A673 (cell line): ENCODE results near the gene CTSO. TPM values are rescaled to one million over a fixed set of nuclear protein-coding genes. Genes with fewer than 3 reads are reported as not detected.

Source experiments
- BruUV-seq: library from RNA; stranded (reverse); fragments of 400-500 nt; replicated peaks from 2 replicates; lab custom pipeline; 2021; lab: Mats Ljungman, UMichigan
- CTCF ChIA-PET: fragments of 300-600 bp; sonication (Branson Sonifier 250); formaldehyde crosslinking; loops from one replicate; lab custom pipeline; 2022; ENCODE audit warnings: antibody characterized with exemption; lab: Charles Lee
- POLR2A ChIA-PET: fragments of 300-600 bp; sonication (Branson Sonifier 250); formaldehyde crosslinking; loops from one replicate; lab custom pipeline; 2022; ENCODE audit warnings: antibody characterized with exemption; ENCODE audit not compliant: low non-redundant PET; lab: Charles Lee
- DNase-seq: peaks from one replicate; pipeline ENCODE4 v3.0.0-alpha.2; 2015; ENCODE audit warnings: low spot score
- H3K27ac ChIP-seq: fragments of 200-600 bp; sonication (generic); 2 replicates; pipeline ENCODE4 v1.5.1; 2016; ENCODE audit warnings: mixed run types, low read depth, mild to moderate bottlenecking, mixed read lengths, antibody characterized with exemption, low read length; ENCODE audit not compliant: poor library complexity, severe bottlenecking
- H3K27me3 ChIP-seq: fragments of 200-600 bp; sonication (generic); replicated peaks from 2 replicates; pipeline ENCODE4 v1.6.1; 2017; ENCODE audit warnings: mixed run types, low read depth, mild to moderate bottlenecking, mixed read lengths, antibody characterized with exemption, low read length; ENCODE audit not compliant: insufficient read depth, poor library complexity
- H3K36me3 ChIP-seq: fragments of 200-600 bp; sonication (generic); 2 replicates; pipeline ENCODE4 v1.6.1; 2016; ENCODE audit warnings: mixed run types, mild to moderate bottlenecking, mixed read lengths, antibody characterized with exemption, low read length; ENCODE audit not compliant: insufficient read depth, poor library complexity, severe bottlenecking
- H3K4me1 ChIP-seq: fragments of 200-600 bp; sonication (generic); 2 replicates; pipeline ENCODE4 v1.6.1; 2017; ENCODE audit warnings: mixed run types, mild to moderate bottlenecking, mixed read lengths, antibody characterized with exemption, low read length; ENCODE audit not compliant: insufficient read depth, poor library complexity, severe bottlenecking
- H3K4me3 ChIP-seq: fragments of 200-600 bp; sonication (generic); 2 replicates; pipeline ENCODE4 v1.5.1; 2016; ENCODE audit warnings: low read depth, mixed run types, mild to moderate bottlenecking, mixed read lengths, low read length; ENCODE audit not compliant: poor library complexity, severe bottlenecking
- H3K9me3 ChIP-seq: fragments of 200-600 bp; sonication (generic); 2 replicates; pipeline ENCODE4 v1.6.1; 2016; ENCODE audit warnings: mixed run types, low read depth, mild to moderate bottlenecking, mixed read lengths, antibody characterized with exemption, low read length; ENCODE audit not compliant: poor library complexity, severe bottlenecking
- EZH2 ChIP-seq: fragments of 200-600 bp; sonication (generic); IDR thresholded peaks from 2 replicates; pipeline ENCODE4 v1.6.1; 2017; ENCODE audit warnings: borderline replicate concordance, low read depth, mild to moderate bottlenecking, mixed read lengths, antibody characterized with exemption, low read length; ENCODE audit not compliant: poor library complexity, severe bottlenecking
- intact Hi-C: fragments of 100-400 bp; cut with micrococcal nuclease; formaldehyde crosslinking; loops from one replicate; pipeline ENCODE4 v1.10.0; 2022; ENCODE audit not compliant: unreplicated experiment
- total RNA-seq: library from RNA; stranded (reverse); gene quantifications from 2 replicates; pipeline ENCODE4 v1.2.3, GENCODE V29; 2021
- TF ChIP-seq, protein P1 (sequence below): fragments of 300-800, 200-600 bp; sonication (generic); conservative IDR thresholded peaks from 2 replicates; pipeline ENCODE4 v1.5.1; 2017; ENCODE audit warnings: low read depth, mild to moderate bottlenecking, antibody characterized with exemption, low read length, moderate library complexity, mixed read lengths

The CTSO gene
- total RNA-seq, 1 experiment from 2014 or later, result 1.4 TPM

DNA sequence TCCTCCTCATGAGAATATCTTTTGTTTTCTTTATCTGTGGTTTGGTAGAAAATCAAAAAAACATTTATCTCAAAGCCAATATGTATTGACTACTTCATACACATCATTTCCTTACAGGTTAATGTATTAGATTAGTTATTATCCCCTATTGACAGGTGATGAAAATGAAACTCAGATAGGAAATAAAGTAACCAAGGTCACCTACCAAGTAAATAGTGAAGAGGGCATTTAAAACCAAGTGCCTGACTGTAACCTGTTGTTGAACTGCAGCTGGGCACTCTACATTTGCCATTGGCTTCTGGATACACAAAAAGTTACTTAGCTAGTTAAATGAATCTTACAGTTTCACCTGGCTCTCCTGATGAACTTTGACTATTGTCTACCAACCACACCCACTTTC lies 41.4 kb upstream of the CTSO start:
- no peaks in the 10 kb centered on the region for H3K27me3 ChIP-seq
- DNase-seq, result no peak

DNA sequence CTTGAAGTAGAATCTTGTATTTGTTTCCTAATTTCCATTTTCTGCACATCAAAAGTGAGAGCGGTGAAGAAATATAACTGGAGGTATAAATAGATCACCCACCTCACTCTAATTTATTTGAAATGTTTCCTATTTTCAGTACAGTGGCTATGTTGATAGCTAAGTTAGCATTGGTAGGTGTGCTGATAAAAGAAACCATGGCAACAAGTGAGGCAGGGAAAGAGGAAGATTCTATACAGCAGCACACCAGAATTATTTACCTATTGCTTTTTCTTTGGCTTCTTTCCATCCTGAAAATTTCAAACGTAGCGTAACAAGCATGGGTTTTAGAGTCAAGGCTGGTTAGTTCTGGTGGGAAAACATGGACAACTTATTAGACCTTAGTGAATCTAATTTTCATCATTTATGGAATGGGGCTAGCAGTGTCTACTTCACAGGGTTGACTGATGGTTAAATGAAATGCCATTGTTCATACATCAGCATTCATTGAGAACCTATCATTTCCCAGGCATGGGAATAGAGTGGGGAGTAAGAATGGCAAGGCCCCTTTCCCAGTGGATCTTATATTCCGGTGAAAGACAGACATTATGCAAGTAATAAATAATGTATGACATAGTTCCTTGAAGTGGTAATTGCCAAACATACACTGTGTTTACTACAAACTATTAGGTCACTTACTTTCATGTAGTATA lies 30.6 kb upstream of the CTSO start:
- intact Hi-C loops, result no loop called here
- H3K27me3 ChIP-seq, result no peaks in the 10 kb centered on the region
- H3K4me3 ChIP-seq, result no peak overlapping the region
- POLR2A ChIA-PET, result no interaction called here
- H3K9me3 ChIP-seq, result no peaks in the 10 kb centered on the region
- no peak overlapping the region for H3K27ac ChIP-seq
- BruUV-seq, result no TSS peak
- H3K36me3 ChIP-seq, result no peaks in the 10 kb centered on the region
- TF ChIP-seq EZH2, result no peak
- TF ChIP-seq, protein P1, sequence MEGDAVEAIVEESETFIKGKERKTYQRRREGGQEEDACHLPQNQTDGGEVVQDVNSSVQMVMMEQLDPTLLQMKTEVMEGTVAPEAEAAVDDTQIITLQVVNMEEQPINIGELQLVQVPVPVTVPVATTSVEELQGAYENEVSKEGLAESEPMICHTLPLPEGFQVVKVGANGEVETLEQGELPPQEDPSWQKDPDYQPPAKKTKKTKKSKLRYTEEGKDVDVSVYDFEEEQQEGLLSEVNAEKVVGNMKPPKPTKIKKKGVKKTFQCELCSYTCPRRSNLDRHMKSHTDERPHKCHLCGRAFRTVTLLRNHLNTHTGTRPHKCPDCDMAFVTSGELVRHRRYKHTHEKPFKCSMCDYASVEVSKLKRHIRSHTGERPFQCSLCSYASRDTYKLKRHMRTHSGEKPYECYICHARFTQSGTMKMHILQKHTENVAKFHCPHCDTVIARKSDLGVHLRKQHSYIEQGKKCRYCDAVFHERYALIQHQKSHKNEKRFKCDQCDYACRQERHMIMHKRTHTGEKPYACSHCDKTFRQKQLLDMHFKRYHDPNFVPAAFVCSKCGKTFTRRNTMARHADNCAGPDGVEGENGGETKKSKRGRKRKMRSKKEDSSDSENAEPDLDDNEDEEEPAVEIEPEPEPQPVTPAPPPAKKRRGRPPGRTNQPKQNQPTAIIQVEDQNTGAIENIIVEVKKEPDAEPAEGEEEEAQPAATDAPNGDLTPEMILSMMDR, result no peak
- CTCF ChIA-PET, result no interaction called here
- no peaks in the 10 kb centered on the region for H3K4me1 ChIP-seq
- no peak for DNase-seq

More for the DNA sequence above, 41.4 kb upstream of the CTSO start:
- ChIA-PET CTCF (no interaction called here), POLR2A (no interaction called here)
- TF ChIP-seq, protein P1, result no peak
- no peak for TF ChIP-seq EZH2
- BruUV-seq, result no TSS peak
- intact Hi-C loops, result no loop called here
- no peak overlapping the region for H3K27ac ChIP-seq
- no peaks in the 10 kb centered on the region for H3K9me3 ChIP-seq
- no peaks in the 10 kb centered on the region for H3K4me1 ChIP-seq
- H3K36me3 ChIP-seq, result no peaks in the 10 kb centered on the region
- H3K4me3 ChIP-seq, result no peak overlapping the region

DNA sequence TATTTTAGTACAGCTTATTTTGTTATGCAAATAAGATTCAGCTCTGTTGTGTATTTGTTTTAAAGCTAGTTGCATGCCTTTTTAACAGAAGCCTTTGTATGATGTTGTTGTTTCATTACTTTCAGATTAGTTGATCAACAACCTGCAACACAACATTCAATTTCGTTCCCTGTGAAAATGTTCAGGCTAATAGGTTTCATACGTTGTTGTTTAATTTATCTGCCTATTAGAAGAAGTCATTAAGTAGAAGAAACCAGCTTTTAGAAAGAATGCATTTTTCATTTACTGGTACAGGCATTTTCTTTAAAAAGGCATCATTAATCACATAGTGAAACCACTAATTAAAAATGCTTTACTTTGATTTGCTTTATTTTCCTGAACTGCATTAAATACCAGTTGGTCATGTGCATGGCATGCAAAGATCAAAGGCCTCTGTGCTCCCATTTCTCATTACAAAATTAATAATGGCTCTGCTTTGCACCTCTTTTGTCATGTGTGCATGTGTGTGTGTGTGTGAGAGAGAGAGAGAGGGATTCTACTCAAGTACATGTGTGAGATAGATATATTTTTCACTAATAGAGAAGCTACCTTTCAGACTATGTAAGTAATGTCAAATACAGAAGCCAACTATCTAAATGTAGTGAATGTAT lies 29.2 kb upstream of the CTSO start:
- H3K9me3 ChIP-seq, result no peaks in the 10 kb centered on the region
- CTCF ChIA-PET, result no interaction called here
- H3K27ac ChIP-seq, result no peak overlapping the region
- H3K27me3 ChIP-seq, result no peaks in the 10 kb centered on the region
- intact Hi-C loops, result no loop called here
- no TSS peak for BruUV-seq
- no peaks in the 10 kb centered on the region for H3K36me3 ChIP-seq
- TF ChIP-seq, protein P1, result no peak
- TF ChIP-seq EZH2, result no peak
- no peaks in the 10 kb centered on the region for H3K4me1 ChIP-seq
- H3K4me3 ChIP-seq, result no peak overlapping the region
- DNase-seq, result no peak
- POLR2A ChIA-PET, result no interaction called here
